HG02970 (cell line): ENCODE data around the gene KRT83.

Source experiments
- ATAC-seq: cut with Tn5 transposase; IDR thresholded peaks from one replicate; pipeline ENCODE4 v1.9.1; 2021; ENCODE audit warnings: mild to moderate bottlenecking, moderate library complexity, moderate number of reproducible peaks; ENCODE audit not compliant: unreplicated experiment, low FRiP score

The KRT83 gene

GRCh38 chr12:52320784-52321400 lies at the start of gene KRT83:
Gene KRT83 (minus strand): TSS chr12:52321398. CDS start chr12:52321335, 63 bp downstream.
- no peak for ATAC-seq

- ATAC-seq = no peak
Measured at GRCh38 chr12:52369809-52370208, 48.6 kb upstream of the KRT83 start.

- ATAC-seq = no peak
Measured at GRCh38 chr12:52369211-52369610, 48.0 kb upstream of the KRT83 start.

- ATAC-seq = no peak
Measured at GRCh38 chr12:52368508-52368907, 47.3 kb upstream of the KRT83 start.

GRCh38 chr12:52367876-52368275 lies 46.7 kb upstream of the KRT83 start:
- no peak for ATAC-seq

- ATAC-seq = no peak
Measured at GRCh38 chr12:52366738-52367485, 45.7 kb upstream of the KRT83 start, which contains the start of gene KRT85. Gene KRT85 (minus strand): TSS chr12:52367481. CDS start chr12:52367405, 76 bp downstream.

- ATAC-seq = no peak
Measured at GRCh38 chr12:52364901-52365489, 43.8 kb upstream of the KRT83 start.

GRCh38 chr12:52364061-52364460 lies 42.9 kb upstream of the KRT83 start:
- ATAC-seq = no peak

GRCh38 chr12:52363111-52363679 lies 42.0 kb upstream of the KRT83 start:
- ATAC-seq = no peak

GRCh38 chr12:52362118-52362726 lies 41.0 kb upstream of the KRT83 start:
- no peak for ATAC-seq

GRCh38 chr12:52361553-52361952 lies 40.4 kb upstream of the KRT83 start:
- no peak for ATAC-seq

GRCh38 chr12:52360663-52361271 lies 39.6 kb upstream of the KRT83 start:
- ATAC-seq = no peak

GRCh38 chr12:52360106-52360662 lies 39.0 kb upstream of the KRT83 start:
- ATAC-seq = no peak

- no peak for ATAC-seq
Measured at GRCh38 chr12:52359621-52360061, 38.4 kb upstream of the KRT83 start.

- peak; percentile 72 for ATAC-seq
Measured at GRCh38 chr12:52358575-52359350, 37.6 kb upstream of the KRT83 start.

- ATAC-seq = no peak
Measured at GRCh38 chr12:52356762-52357580, 35.8 kb upstream of the KRT83 start.

GRCh38 chr12:52356031-52356761 lies 35.0 kb upstream of the KRT83 start:
- no peak for ATAC-seq

GRCh38 chr12:52355176-52355575 lies 34.0 kb upstream of the KRT83 start:
- no peak for ATAC-seq
